CD4-positive, alpha-beta T cell treated with Interleukin-17A for 1 hour (primary cell): ENCODE results near the gene GOLGA8R.
"Not testable (repeated sequence)": the region's sequence is repeated elsewhere in the genome, so short reads cannot be mapped to it uniquely, and the experiment has no call there.

Experiments
- DNase-seq: peaks from one replicate; pipeline ENCODE4 v3.0.0-alpha.2; 2020

Gene GOLGA8R

GRCh38 chr15:30414160-30414559 is at the start of gene GOLGA8R:
GOLGA8R (minus strand) TSS chr15:30414260; CDS start chr15:30414162, 98 bp downstream.
- not testable (repeated sequence) for DNase-seq

GRCh38 chr15:30463849-30464248 is 49.8 kb upstream of the GOLGA8R start:
- not testable (repeated sequence) for DNase-seq

GRCh38 chr15:30462176-30462575 is 48.1 kb upstream of the GOLGA8R start:
- not testable (repeated sequence) for DNase-seq

GRCh38 chr15:30452702-30453101 is 38.6 kb upstream of the GOLGA8R start:
- DNase-seq: not testable (repeated sequence)

GRCh38 chr15:30438348-30438747 is 24.3 kb upstream of the GOLGA8R start:
- not testable (repeated sequence) for DNase-seq

- DNase-seq: not testable (repeated sequence)
Observed at GRCh38 chr15:30435878-30436277, 21.8 kb upstream of the GOLGA8R start.

- not testable (repeated sequence) for DNase-seq
Observed at GRCh38 chr15:30420723-30421122, 6.7 kb upstream of the GOLGA8R start.

- not testable (repeated sequence) for DNase-seq
Observed at GRCh38 chr15:30407636-30408035, 6.4 kb downstream of the GOLGA8R start.

GRCh38 chr15:30398988-30399387 is 15.1 kb downstream of the GOLGA8R start:
- peak; percentile 62 for DNase-seq

GRCh38 chr15:30393664-30393991 is 20.4 kb downstream of the GOLGA8R start:
- not testable (repeated sequence) for DNase-seq

GRCh38 chr15:30392766-30393663 is 21.0 kb downstream of the GOLGA8R start, which contains the start of gene CHRFAM7A:
CHRFAM7A (minus strand) TSS chr15:30393540; CDS start chr15:30383351, 10,189 bp downstream.
- DNase-seq: not testable (repeated sequence)

GRCh38 chr15:30386318-30386887 is 27.7 kb downstream of the GOLGA8R start:
- not testable (repeated sequence) for DNase-seq

- DNase-seq: not testable (repeated sequence)
Observed at GRCh38 chr15:30377082-30377413, 37.0 kb downstream of the GOLGA8R start.

- not testable (repeated sequence) for DNase-seq
Observed at GRCh38 chr15:30376375-30377081, 37.5 kb downstream of the GOLGA8R start.

GRCh38 chr15:30375872-30376271 is 38.2 kb downstream of the GOLGA8R start:
- DNase-seq: not testable (repeated sequence)

- DNase-seq: not testable (repeated sequence)
Observed at GRCh38 chr15:30374862-30375261, 39.2 kb downstream of the GOLGA8R start.

GRCh38 chr15:30368271-30368670 is 45.8 kb downstream of the GOLGA8R start:
- DNase-seq: not testable (repeated sequence)

- DNase-seq: not testable (repeated sequence)
Observed at GRCh38 chr15:30367246-30367645, 46.8 kb downstream of the GOLGA8R start.

GRCh38 chr15:30361404-30361803 is 52.7 kb downstream of the GOLGA8R start:
- not testable (repeated sequence) for DNase-seq

GRCh38 chr15:30360990-30361389 is 53.1 kb downstream of the GOLGA8R start:
- DNase-seq: not testable (repeated sequence)

- DNase-seq: not testable (repeated sequence)
Observed at GRCh38 chr15:30355043-30355442, 59.0 kb downstream of the GOLGA8R start.
